H4 (cell line): Measurements from ENCODE around the gene AADACL3. TPM values are rescaled to one million over a fixed set of nuclear protein-coding genes. Genes with fewer than 3 reads are reported as not detected.

Experiments used
- DNase-seq: peaks from one replicate; pipeline ENCODE4 v3.0.0-alpha.2; 2015; ENCODE audit warnings: low spot score
- total RNA-seq: library from RNA; depleted of rRNA; stranded (reverse); fragments of >200 nt; shearing (Covaris generic); gene quantifications from 2 replicates; pipeline ENCODE4 v1.2.3, GENCODE V29; 2014; rRNA removed

Gene AADACL3
- total RNA-seq, 1 experiment from 2014 or later = not detected

GRCh38 chr1:12769031-12769430 lies 53.1 kb downstream of the AADACL3 start:
- DNase-seq = no peak

GRCh38 chr1:12769976-12770505 lies 54.1 kb downstream of the AADACL3 start:
- DNase-seq = no peak

DNA sequence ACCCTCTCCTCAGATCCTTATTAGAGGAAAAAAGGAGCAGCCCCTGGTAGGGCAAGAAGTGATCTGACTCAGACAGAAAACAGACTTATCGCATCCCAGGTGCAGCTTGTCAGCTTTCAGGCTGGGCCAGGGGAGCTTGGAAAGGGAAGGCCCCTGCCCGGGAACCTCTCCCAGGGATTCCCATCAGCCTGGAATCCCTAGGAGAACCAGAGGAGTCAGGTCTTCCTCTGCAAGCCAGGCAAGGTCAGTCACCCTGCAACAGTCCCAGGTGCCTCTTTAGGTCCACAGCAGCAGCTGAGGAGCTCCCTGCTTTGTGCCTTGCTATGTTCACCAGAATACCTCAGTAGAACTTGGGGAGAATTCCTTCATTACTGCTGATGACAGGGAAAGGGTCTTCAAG lies 54.7 kb downstream of the AADACL3 start:
- DNase-seq = no peak

DNA sequence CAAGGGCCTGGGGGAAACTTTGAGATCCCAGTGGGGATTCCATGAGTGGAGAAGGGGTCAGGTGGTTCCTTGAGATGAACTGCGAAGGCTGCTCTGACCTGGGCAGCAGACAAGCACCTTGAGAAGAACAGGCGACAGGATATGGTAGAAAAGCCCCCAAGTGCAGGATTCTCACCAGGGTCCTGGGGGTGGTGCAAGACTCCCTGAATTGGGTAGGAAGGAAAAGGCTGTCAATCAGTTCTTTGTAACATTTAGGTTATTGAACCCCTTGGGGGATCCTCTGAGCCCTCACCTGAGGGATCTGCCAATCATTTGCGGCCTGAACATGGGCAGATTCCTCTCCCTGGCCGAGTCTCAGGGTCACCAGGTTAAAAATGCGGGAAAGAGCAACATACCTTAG lies 55.3 kb downstream of the AADACL3 start:
- DNase-seq = no peak

DNA sequence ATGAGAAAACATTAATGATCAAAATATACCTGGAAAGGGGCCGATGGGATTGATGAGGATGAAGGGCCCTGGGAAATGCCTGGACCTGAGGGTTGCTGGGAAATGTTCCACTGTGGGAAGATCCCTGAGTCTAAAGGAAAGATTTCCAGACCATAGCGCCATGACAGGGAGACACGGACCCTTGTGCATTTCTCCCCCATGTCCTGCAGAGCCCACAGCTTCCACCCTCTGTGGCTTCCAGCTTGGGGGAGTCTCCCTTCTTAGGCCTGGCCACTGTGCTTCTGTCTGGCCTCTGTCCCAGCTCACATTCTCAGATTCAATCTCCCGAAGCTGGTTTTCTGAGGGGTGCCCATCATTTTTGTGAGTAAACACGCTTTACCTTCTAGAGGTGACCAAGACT lies 56.6 kb downstream of the AADACL3 start:
- no peak for DNase-seq

DNA sequence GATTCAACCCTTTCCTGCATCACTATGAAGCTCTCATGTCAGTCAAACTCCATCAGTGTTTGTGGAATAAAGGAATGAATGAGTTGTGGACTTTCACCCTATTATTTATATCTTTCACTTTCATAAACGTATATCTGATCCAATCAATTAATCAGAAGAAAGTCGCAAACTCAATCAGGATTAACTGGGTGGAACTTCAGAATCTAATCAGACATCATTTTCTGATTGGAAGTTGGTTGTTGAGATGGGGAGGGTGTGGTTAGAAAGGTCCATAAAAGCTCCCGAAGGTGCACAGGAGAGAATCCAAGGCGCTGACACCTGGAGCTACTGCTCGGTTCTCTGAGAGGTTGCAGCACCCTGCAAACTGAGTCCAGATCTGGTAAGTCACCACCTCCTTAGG lies 57.5 kb downstream of the AADACL3 start, which contains the start of gene PRAMEF12:
Gene PRAMEF12, plus strand, starts transcription at position 301 of the 400 bp plus-strand sequence. CDS start 1,130 bp downstream, outside the sequence.
- no peak for DNase-seq

DNA sequence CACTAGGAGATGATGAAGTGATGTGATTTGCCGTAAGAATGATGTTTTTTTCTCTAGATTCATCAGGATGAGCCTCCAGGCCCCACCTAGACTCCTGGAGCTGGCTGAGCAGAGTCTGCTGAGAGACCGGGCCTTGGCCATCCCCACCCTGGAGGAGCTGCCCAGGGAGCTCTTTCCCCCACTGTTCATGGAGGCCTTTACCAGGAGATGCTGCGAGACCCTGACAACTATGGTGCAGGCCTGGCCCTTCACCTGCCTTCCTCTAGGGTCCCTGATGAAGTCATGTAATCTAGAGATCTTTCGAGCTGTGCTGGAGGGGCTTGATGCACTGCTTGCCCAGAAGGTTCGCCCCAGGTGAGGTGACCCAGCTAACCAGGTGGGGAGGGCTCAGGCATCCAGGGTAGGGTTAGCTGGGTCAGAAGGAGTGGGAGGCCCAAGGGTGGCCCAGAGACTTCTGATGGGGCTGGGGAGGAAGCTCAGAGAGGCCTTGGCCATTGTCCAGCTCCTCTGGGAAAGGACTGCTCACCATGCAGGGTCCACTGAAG lies 59.0 kb downstream of the AADACL3 start:
- DNase-seq = no peak

GRCh38 chr1:12775443-12775842 lies 59.5 kb downstream of the AADACL3 start:
- no peak for DNase-seq

GRCh38 chr1:12776801-12777557 lies 61.1 kb downstream of the AADACL3 start:
- DNase-seq = no peak

Other genes starting within 250 kb of the AADACL3 start
- gene DHRS3, start 97.9 kb upstream of the AADACL3 start, total RNA-seq = 38.1 and 43.1 TPM in 2 replicates
- gene AADACL4, start 72.0 kb upstream of the AADACL3 start, total RNA-seq = not detected in 2 replicates
- not detected in 2 replicates for gene CFAP107, start 30.1 kb downstream of the AADACL3 start, total RNA-seq
- not detected in 2 replicates for gene PRAMEF12, start 57.6 kb downstream of the AADACL3 start, total RNA-seq
- not detected in 2 replicates for gene PRAMEF1, start 75.3 kb downstream of the AADACL3 start, total RNA-seq
- gene PRAMEF11, start 115.3 kb downstream of the AADACL3 start, total RNA-seq = not detected in 2 replicates
- gene HNRNPCL1, start 132.6 kb downstream of the AADACL3 start, total RNA-seq = not detected in 2 replicates
- gene PRAMEF2, start 141.0 kb downstream of the AADACL3 start, total RNA-seq = not detected in 2 replicates
- gene PRAMEF4, start 170.1 kb downstream of the AADACL3 start, total RNA-seq = not detected in 2 replicates
- not detected in 2 replicates for gene PRAMEF10, start 182.2 kb downstream of the AADACL3 start, total RNA-seq
- not detected in 2 replicates for gene PRAMEF7, start 200.5 kb downstream of the AADACL3 start, total RNA-seq
- not detected in 2 replicates for gene PRAMEF6, start 231.5 kb downstream of the AADACL3 start, total RNA-seq